NCI-H1105 treated with DMSO at 0.1 percent for 48 hours (cell line): ENCODE results near the gene OR4D1.

Experiments used
- DNase-seq: peaks from one replicate; lab custom pipeline; 2025; lab: John Stamatoyannopoulos, UW

OR4D1 gene

GRCh38 chr17:58153671-58154070, 5.5 kb downstream of the OR4D1 start:
- no peak for DNase-seq

- DNase-seq = peak; percentile 66
These were observed 8.9 kb downstream of the OR4D1 start for GRCh38 chr17:58156839-58157803.

GRCh38 chr17:58158181-58158580, 10.0 kb downstream of the OR4D1 start:
- no peak for DNase-seq

GRCh38 chr17:58161566-58161965, 13.4 kb downstream of the OR4D1 start:
- DNase-seq = no peak

- DNase-seq = no peak
These were observed 17.8 kb downstream of the OR4D1 start for GRCh38 chr17:58165981-58166380.

GRCh38 chr17:58166682-58167081, 18.5 kb downstream of the OR4D1 start, which contains the start of gene OR4D2:
Gene OR4D2, plus strand, starts transcription at chr17:58166982. Its CDS starts 2,674 bp downstream, at chr17:58169656.
- no peak for DNase-seq

- DNase-seq = no peak
These were observed 22.4 kb downstream of the OR4D1 start for GRCh38 chr17:58170622-58171021.

GRCh38 chr17:58172369-58173071, 24.3 kb downstream of the OR4D1 start:
- DNase-seq = peak; percentile 29

GRCh38 chr17:58174871-58175270, 26.7 kb downstream of the OR4D1 start:
- DNase-seq = no peak

- DNase-seq = no peak
These were observed 28.0 kb downstream of the OR4D1 start for GRCh38 chr17:58176200-58176599.

GRCh38 chr17:58181796-58182195, 33.6 kb downstream of the OR4D1 start:
- DNase-seq = no peak

GRCh38 chr17:58183514-58183913, 35.3 kb downstream of the OR4D1 start:
- no peak for DNase-seq

GRCh38 chr17:58184308-58184985, 36.3 kb downstream of the OR4D1 start:
- DNase-seq = no peak

GRCh38 chr17:58184986-58185761, 37.0 kb downstream of the OR4D1 start:
- no peak for DNase-seq

- no peak for DNase-seq
These were observed 38.4 kb downstream of the OR4D1 start for GRCh38 chr17:58186591-58186990.

GRCh38 chr17:58187063-58187462, 38.9 kb downstream of the OR4D1 start:
- DNase-seq = no peak

- no peak for DNase-seq
These were observed 39.5 kb downstream of the OR4D1 start for GRCh38 chr17:58187675-58188074.

- DNase-seq = no peak
These were observed 41.4 kb downstream of the OR4D1 start for GRCh38 chr17:58189436-58190146.

GRCh38 chr17:58191241-58191896, 43.2 kb downstream of the OR4D1 start:
- DNase-seq = no peak

GRCh38 chr17:58192612-58193011, 44.4 kb downstream of the OR4D1 start, which contains the start of gene EPX:
Gene EPX, plus strand, starts transcription at chr17:58192726. Its CDS starts 121 bp downstream, at chr17:58192847.
- DNase-seq = no peak
